Transverse colon (tissue), 4 donors: ENCODE data around the gene OLA1.

Experiments
- CTCF ChIP-seq, 5 experiments: fragments of 200-600 bp in 3 of 5; fragments of 450-650 bp in 2 of 5; sonication (generic) in 3 of 5; IDR thresholded peaks; 1 replicate in 2 of 5; 2 replicates in 3 of 5; pipeline ENCODE4 v1.5.1; 2016 to 2017; ENCODE audit warnings: antibody characterized with exemption in 5 of 5, inconsistent platforms in 3 of 5, mild to moderate bottlenecking in 2 of 5, moderate library complexity in 1 of 5
- EP300 ChIP-seq: sonication (generic); formaldehyde crosslinking; IDR thresholded peaks from one replicate; pipeline ENCODE4 v1.6.1; 2017; ENCODE audit warnings: antibody characterized with exemption, low read depth
- POLR2A ChIP-seq: fragments of 450-650 bp; IDR thresholded peaks from one replicate; pipeline ENCODE4 v1.6.1; 2016; ENCODE audit warnings: antibody characterized with exemption, mild to moderate bottlenecking, moderate library complexity
- POLR2AphosphoS5 ChIP-seq, 3 donors: sonication (generic); formaldehyde crosslinking; IDR thresholded peaks; one replicate each; pipeline ENCODE4 v1.6.1; 2016; ENCODE audit warnings: antibody characterized with exemption in 3 of 3

DNA sequence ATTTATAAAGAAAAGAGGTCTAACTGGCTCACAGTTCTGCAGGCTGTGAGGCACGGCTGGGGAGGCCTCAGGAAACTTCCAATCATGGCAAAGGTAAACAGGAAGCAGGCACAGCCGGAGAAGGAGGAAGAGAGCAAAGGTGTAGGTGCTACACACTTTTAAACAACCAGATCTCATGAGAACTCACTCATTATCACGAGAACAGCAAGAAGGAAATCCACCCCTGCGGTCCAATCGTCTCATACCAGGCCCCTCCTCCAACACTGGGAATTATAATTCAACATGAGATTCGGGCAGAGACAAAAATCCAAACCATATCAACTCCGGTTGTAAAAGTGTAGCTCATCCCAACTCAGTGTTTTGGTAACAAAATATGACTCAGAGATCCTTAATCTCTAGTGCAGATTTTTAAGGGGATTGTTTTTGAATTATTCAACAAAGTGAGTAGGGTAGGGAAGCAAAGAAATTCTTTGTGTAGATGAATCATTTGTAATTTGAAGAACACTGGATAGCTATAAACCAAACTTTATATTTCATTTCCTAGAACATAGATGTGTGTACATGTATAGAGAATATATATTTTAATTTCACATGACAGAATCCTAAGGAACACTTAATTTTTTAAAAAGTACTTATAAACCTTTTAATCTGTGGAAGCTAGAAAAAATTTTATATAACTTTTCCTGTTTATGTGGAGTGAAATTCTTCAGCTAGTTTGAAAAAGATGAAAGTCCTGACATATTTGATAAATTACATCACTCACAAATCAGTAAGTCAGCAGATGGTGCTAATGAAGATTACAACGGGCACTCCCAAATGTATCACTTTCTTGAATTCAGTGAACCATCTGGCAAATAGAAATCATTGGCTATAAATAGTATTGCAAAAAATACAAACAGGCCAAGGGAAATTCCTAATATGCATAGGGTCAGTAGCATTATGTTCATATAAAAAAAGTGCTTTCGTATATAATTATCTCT is 130.1 kb downstream of the OLA1 start:
- no peak for TF ChIP-seq EP300
- TF ChIP-seq CTCF (IDR thresholded peaks at IDR 0.05): no peak
- TF ChIP-seq POLR2AphosphoS5 (IDR thresholded peaks at IDR 0.05): no peak
- TF ChIP-seq POLR2A: no peak
